PC-9 (cell line): ENCODE results near the gene TBL1Y. TPM values are rescaled to one million over a fixed set of nuclear protein-coding genes. Genes with fewer than 3 reads are reported as not detected.

Source experiments
- BruUV-seq: library from RNA; stranded (reverse); fragments of 400-500 nt; replicated peaks from 2 replicates; lab custom pipeline; 2021; lab: Mats Ljungman, UMichigan
- CTCF ChIA-PET: fragments of 300-600 bp; sonication (Branson Sonifier 250); formaldehyde crosslinking; loops from one replicate; lab custom pipeline; 2022; ENCODE audit warnings: antibody characterized with exemption; lab: Charles Lee
- POLR2A ChIA-PET: fragments of 300-600 bp; sonication (Branson Sonifier 250); formaldehyde crosslinking; loops from one replicate; lab custom pipeline; 2022; ENCODE audit warnings: antibody characterized with exemption; ENCODE audit not compliant: unreplicated experiment; lab: Charles Lee
- DNase-seq, 2 experiments: peaks; one replicate each; pipeline versions ENCODE4 v3.0.0 to v3.0.0-alpha.2; 2015 to 2022; ENCODE audit warnings: mixed read lengths in 1 of 2
- H2AFZ ChIP-seq: fragments of 200-600 bp; sonication (generic); 2 replicates; pipeline ENCODE4 v1.8.1; 2017; ENCODE audit warnings: antibody characterized with exemption
- H3F3A ChIP-seq: fragments of 200-600 bp; sonication (generic); 2 replicates; pipeline ENCODE4 v1.8.1; 2017; ENCODE audit warnings: antibody characterized with exemption, mild to moderate bottlenecking, low read depth; ENCODE audit not compliant: insufficient read depth
- H3K27ac ChIP-seq: fragments of 200-600 bp; sonication (generic); 2 replicates; pipeline ENCODE4 v1.6.1; 2016; ENCODE audit warnings: mixed run types
- H3K27me3 ChIP-seq: fragments of 200-600 bp; sonication (generic); 2 replicates; pipeline ENCODE4 v1.6.1; 2016; ENCODE audit warnings: low read depth, mixed run types; ENCODE audit not compliant: insufficient read depth
- H3K36me3 ChIP-seq: fragments of 200-600 bp; sonication (generic); 2 replicates; pipeline ENCODE4 v1.6.1; 2016; ENCODE audit warnings: low read depth, mixed run types
- H3K4me1 ChIP-seq: fragments of 200-600 bp; sonication (generic); replicated peaks from 2 replicates; pipeline ENCODE4 v1.6.1; 2016; ENCODE audit warnings: mixed run types; ENCODE audit not compliant: insufficient read depth
- H3K4me2 ChIP-seq: fragments of 200-600 bp; sonication (generic); 2 replicates; pipeline ENCODE4 v1.6.1; 2017; ENCODE audit warnings: mixed run types
- H3K4me3 ChIP-seq: fragments of 200-600 bp; sonication (generic); 2 replicates; pipeline ENCODE4 v1.6.1; 2016; ENCODE audit warnings: mixed run types
- H3K79me2 ChIP-seq: fragments of 200-600 bp; sonication (generic); 2 replicates; pipeline ENCODE4 v1.6.1; 2017; ENCODE audit warnings: low read depth, mixed run types
- H3K9me2 ChIP-seq: fragments of 200-600 bp; sonication (generic); 2 replicates; pipeline ENCODE4 v1.8.1; 2017; ENCODE audit warnings: mild to moderate bottlenecking; ENCODE audit not compliant: insufficient read depth
- H3K9me3 ChIP-seq: fragments of 200-600 bp; sonication (generic); 2 replicates; pipeline ENCODE4 v1.8.1; 2016; ENCODE audit warnings: low read depth; ENCODE audit not compliant: insufficient read depth
- H4K20me1 ChIP-seq: fragments of 200-600 bp; sonication (generic); 2 replicates; pipeline ENCODE4 v1.8.1; 2017; ENCODE audit not compliant: insufficient read depth
- CTCF ChIP-seq: fragments of 200-600 bp; sonication (generic); conservative IDR thresholded peaks from 2 replicates; pipeline ENCODE4 v1.6.1; 2017; ENCODE audit warnings: mixed run types, antibody characterized with exemption, mild to moderate bottlenecking, moderate library complexity
- EZH2 ChIP-seq: fragments of 200-600 bp; sonication (generic); IDR thresholded peaks from 2 replicates; pipeline ENCODE4 v1.8.0; 2017; ENCODE audit warnings: antibody characterized with exemption, low read depth
- intact Hi-C: fragments of 100-400 bp; cut with micrococcal nuclease; formaldehyde crosslinking; loops from one replicate; pipeline ENCODE4 v1.10.0; 2022; ENCODE audit not compliant: unreplicated experiment
- total RNA-seq: library from RNA; stranded (reverse); gene quantifications from 2 replicates; pipeline ENCODE4 v1.2.3, GENCODE V29; 2021

TBL1Y gene
- total RNA-seq, 1 experiment from 2014 or later, result not detected

GRCh38 chrY:7128211-7128610 is 217.7 kb downstream of the TBL1Y start:
- BruUV-seq, result no TSS peak
- no peaks in the 10 kb centered on the region for H4K20me1 ChIP-seq
- no peak for DNase-seq
- POLR2A ChIA-PET, result no interaction called here
- CTCF ChIA-PET, result no interaction called here
- no peaks in the 10 kb centered on the region for H3K36me3 ChIP-seq
- no peak for TF ChIP-seq CTCF
- TF ChIP-seq EZH2, result no peak
- intact Hi-C loops, result no loop called here
- H3K27ac ChIP-seq, result no peak overlapping the region
- H3K4me1 ChIP-seq, result no peaks in the 10 kb centered on the region
- no peaks in the 10 kb centered on the region for H3K9me3 ChIP-seq
- no peaks in the 10 kb centered on the region for H3K79me2 ChIP-seq
- no peak overlapping the region for H3K4me3 ChIP-seq
- no peaks in the 10 kb centered on the region for H3K9me2 ChIP-seq
- no peaks in the 10 kb centered on the region for H3K27me3 ChIP-seq
- no peak overlapping the region for H2AFZ ChIP-seq
- H3F3A ChIP-seq, result no peaks in the 10 kb centered on the region
- H3K4me2 ChIP-seq, result no peak overlapping the region

Other genes with a start within 250 kb of the TBL1Y start
- not detected in 2 replicates for gene AMELY, start 1.1 kb downstream of the TBL1Y start, total RNA-seq